MCF 10A (cell line): ENCODE measurements around the gene LRPPRC. TPM values are rescaled to one million over a fixed set of nuclear protein-coding genes. Genes with fewer than 3 reads are reported as not detected.

Source experiments
- BruUV-seq: library from RNA; stranded (reverse); fragments of 400-500 nt; replicated peaks from 2 replicates; lab custom pipeline; 2021; lab: Mats Ljungman, UMichigan
- CTCF ChIA-PET: fragments of 300-600 bp; sonication (Branson Sonifier 250); formaldehyde crosslinking; extraction: SDS; loops from one replicate; lab custom pipeline; 2021; ENCODE audit warnings: antibody characterized with exemption, inconsistent platforms; lab: Yijun Ruan, JAX
- POLR2A ChIA-PET: fragments of 300-600, 350-650 bp; sonication (Branson Sonifier 250); formaldehyde crosslinking; extraction: SDS; loops from one replicate; lab custom pipeline; 2020; ENCODE audit warnings: antibody characterized with exemption, inconsistent platforms; lab: Yijun Ruan, JAX
- DNase-seq: peaks from one replicate; pipeline ENCODE4 v3.0.0-alpha.2; 2018; ENCODE audit not compliant: unreplicated experiment
- H3K27ac Mint-ChIP-seq: one replicate; pipeline ENCODE4 v1.8.0; 2022; ENCODE audit warnings: mild to moderate bottlenecking, low read depth, mixed read lengths; ENCODE audit not compliant: unreplicated experiment
- H3K27me3 Mint-ChIP-seq: one replicate; pipeline ENCODE4 v1.8.0; 2022; ENCODE audit warnings: mixed read lengths; ENCODE audit not compliant: insufficient read depth, unreplicated experiment
- H3K36me3 Mint-ChIP-seq: one replicate; pipeline ENCODE4 v1.8.0; 2022; ENCODE audit warnings: mild to moderate bottlenecking, moderate library complexity, mixed read lengths; ENCODE audit not compliant: insufficient read depth, unreplicated experiment
- H3K4me1 Mint-ChIP-seq: one replicate; pipeline ENCODE4 v1.8.0; 2022; ENCODE audit warnings: mixed read lengths; ENCODE audit not compliant: insufficient read depth, unreplicated experiment
- H3K4me3 Mint-ChIP-seq: one replicate; pipeline ENCODE4 v1.8.0; 2022; ENCODE audit warnings: mild to moderate bottlenecking, moderate library complexity, mixed read lengths; ENCODE audit not compliant: unreplicated experiment
- H3K9me3 Mint-ChIP-seq: one replicate; pipeline ENCODE4 v1.8.0; 2022; ENCODE audit warnings: mixed read lengths; ENCODE audit not compliant: unreplicated experiment
- CTCF ChIP-seq: fragments of 200-600 bp; IDR thresholded peaks from one replicate; pipeline ENCODE4 v1.8.0; 2022; ENCODE audit warnings: antibody characterized with exemption, mild to moderate bottlenecking; ENCODE audit not compliant: unreplicated experiment
- intact Hi-C: fragments of 100-400 bp; cut with micrococcal nuclease; formaldehyde crosslinking; loops from 2 replicates; pipeline ENCODE4 v1.14.1; 2022
- total RNA-seq: library from RNA; stranded (reverse); gene quantifications from 2 replicates; pipeline ENCODE4 v1.2.3, GENCODE V29; 2022

The LRPPRC gene
- total RNA-seq, 1 experiment from 2014 or later: 160 TPM

DNA sequence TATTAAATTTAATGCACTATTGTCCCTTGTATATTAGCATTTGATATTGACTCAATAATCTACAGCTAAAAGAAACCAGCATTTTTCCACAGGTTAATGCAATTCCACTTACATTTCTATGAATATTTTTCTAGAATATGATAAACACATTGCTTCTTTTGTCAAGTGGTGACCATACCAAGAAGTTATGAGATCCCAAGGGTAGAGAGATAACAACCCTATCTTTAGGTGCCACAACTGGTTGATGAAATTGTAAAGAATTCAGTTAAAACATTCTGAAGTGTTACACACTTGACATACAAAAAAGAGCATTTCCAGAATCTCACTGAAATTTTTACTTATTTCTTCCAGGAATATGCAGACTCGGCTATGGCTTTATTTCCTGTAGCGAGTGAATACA lies 101.0 kb downstream of the LRPPRC start:
- POLR2A ChIA-PET: interaction anchor here (0.7 to 0.9 kb wide), 2 partner anchors 10 to 467 kb away, joined by 3 to 4 read pairs; partner anchors contain the start of gene PREPL
- no peak for TF ChIP-seq CTCF

GRCh38 chr2:43890855-43891254 lies 104.9 kb downstream of the LRPPRC start:
- H3K27ac Mint-ChIP-seq: peak overlapping the region; percentile 73
- H3K9me3 Mint-ChIP-seq: no peaks in the 10 kb centered on the region
- intact Hi-C loops: no loop called here
- BruUV-seq: no TSS peak
- POLR2A ChIA-PET: no interaction called here
- CTCF ChIA-PET: interaction anchor here (1.0 to 1.5 kb wide), 2 partner anchors 13 kb away, joined by 3 to 4 read pairs; no protein-coding TSS in a partner anchor
- peak; percentile 9 for DNase-seq
- no peaks in the 10 kb centered on the region for H3K27me3 Mint-ChIP-seq
- no peak overlapping the region for H3K4me3 Mint-ChIP-seq
- peaks cover 92% of the 10 kb centered on the region for H3K36me3 Mint-ChIP-seq
- H3K4me1 Mint-ChIP-seq: no peaks in the 10 kb centered on the region
- TF ChIP-seq CTCF: no peak

More for the DNA sequence above, 101.0 kb downstream of the LRPPRC start:
- Mint-ChIP-seq H3K4me3 (no peak overlapping the region), H3K9me3 (no peaks in the 10 kb centered on the region), H3K36me3 (peaks cover 89% of the 10 kb centered on the region), H3K4me1 (no peaks in the 10 kb centered on the region), H3K27me3 (no peaks in the 10 kb centered on the region), H3K27ac (no peak overlapping the region)
- DNase-seq: no peak
- CTCF ChIA-PET: interaction anchor here (0.6 kb wide), 1 partner anchor 448 kb away, joined by 4 read pairs; no protein-coding TSS in a partner anchor
- BruUV-seq: no TSS peak
- intact Hi-C loops: no loop called here

GRCh38 chr2:43889416-43889815 lies 106.4 kb downstream of the LRPPRC start:
- TF ChIP-seq CTCF: no peak
- no TSS peak for BruUV-seq
- Mint-ChIP-seq H3K4me3 (no peak overlapping the region), H3K27me3 (no peaks in the 10 kb centered on the region), H3K9me3 (no peaks in the 10 kb centered on the region), H3K27ac (no peak overlapping the region), H3K4me1 (no peaks in the 10 kb centered on the region), H3K36me3 (peaks cover 92% of the 10 kb centered on the region)
- ChIA-PET CTCF (interaction anchor here (1.7 kb wide), 1 partner anchor 11 kb away, joined by 8 read pairs; no protein-coding TSS in a partner anchor), POLR2A (no interaction called here)
- intact Hi-C loops: no loop called here
- DNase-seq: no peak

- peaks cover 2% of the 10 kb centered on the region for H3K4me1 Mint-ChIP-seq
- intact Hi-C loops: no loop called here
- H3K9me3 Mint-ChIP-seq: no peaks in the 10 kb centered on the region
- H3K4me3 Mint-ChIP-seq: no peak overlapping the region
- CTCF ChIA-PET: interaction anchor here (1.5 kb wide), 1 partner anchor 10 kb away, joined by 3 read pairs; no protein-coding TSS in a partner anchor
- no peaks in the 10 kb centered on the region for H3K27me3 Mint-ChIP-seq
- BruUV-seq: no TSS peak
- POLR2A ChIA-PET: interaction anchor here (1.0 kb wide), 1 partner anchor 12 kb away, joined by 3 read pairs; no protein-coding TSS in a partner anchor
- no peak overlapping the region for H3K27ac Mint-ChIP-seq
- peaks cover 87% of the 10 kb centered on the region for H3K36me3 Mint-ChIP-seq
- peak; percentile 16 for DNase-seq
- no peak for TF ChIP-seq CTCF
These were observed 108.6 kb downstream of the LRPPRC start for GRCh38 chr2:43887176-43887575.
